GM11168 (cell line): ENCODE measurements around the gene EMC10.

Experiments
- in situ Hi-C: fragments of 300-500 bp; cut with MboI; formaldehyde crosslinking; loops from one replicate; pipeline ENCODE4 v1.12.0; 2022; ENCODE audit warnings: low sequenced_read_pairs; ENCODE audit not compliant: unreplicated experiment

Gene EMC10

GRCh38 chr19:50476907-50477238, 566 bp downstream of the EMC10 start:
- in situ Hi-C loops: no loop called here

GRCh38 chr19:50477751-50478515, 1.6 kb downstream of the EMC10 start:
- in situ Hi-C loops: no loop called here

GRCh38 chr19:50478901-50479715, 2.8 kb downstream of the EMC10 start:
- in situ Hi-C loops: no loop called here

GRCh38 chr19:50479761-50480251, 3.5 kb downstream of the EMC10 start:
- in situ Hi-C loops: no loop called here

GRCh38 chr19:50480281-50481111, 4.2 kb downstream of the EMC10 start:
- in situ Hi-C loops: no loop called here

- in situ Hi-C loops: no loop called here
Measured at GRCh38 chr19:50481351-50482149, 5.2 kb downstream of the EMC10 start.

GRCh38 chr19:50482271-50482855, 6.1 kb downstream of the EMC10 start:
- in situ Hi-C loops: no loop called here

GRCh38 chr19:50482916-50483315, 6.6 kb downstream of the EMC10 start:
- in situ Hi-C loops: no loop called here

- in situ Hi-C loops: no loop called here
Measured at GRCh38 chr19:50485284-50485955, 9.1 kb downstream of the EMC10 start.

GRCh38 chr19:50486823-50487515, 10.7 kb downstream of the EMC10 start:
- in situ Hi-C loops: no loop called here

- in situ Hi-C loops: no loop called here
Measured at GRCh38 chr19:50488389-50489194, 12.3 kb downstream of the EMC10 start.

GRCh38 chr19:50489461-50490011, 13.2 kb downstream of the EMC10 start:
- in situ Hi-C loops: no loop called here

GRCh38 chr19:50490411-50490811, 14.1 kb downstream of the EMC10 start:
- in situ Hi-C loops: no loop called here

GRCh38 chr19:50490991-50491472, 14.7 kb downstream of the EMC10 start:
- in situ Hi-C loops: no loop called here

- in situ Hi-C loops: no loop called here
Measured at GRCh38 chr19:50492303-50493052, 16.2 kb downstream of the EMC10 start.

- in situ Hi-C loops: no loop called here
Measured at GRCh38 chr19:50493171-50493570, 16.9 kb downstream of the EMC10 start.
